Upper lobe of left lung (tissue), 4 donors: ENCODE results near the gene AGAP1.

Experiments
- CTCF ChIP-seq, 6 experiments: fragments of 450-650 bp in 4 of 6; fragments of 200-600 bp in 2 of 6; sonication (generic) in 2 of 6; IDR thresholded peaks; one replicate each; pipeline ENCODE4 v1.5.1; 2016 to 2019; ENCODE audit warnings: antibody characterized with exemption in 6 of 6
- EP300 ChIP-seq, 4 donors: sonication (generic); formaldehyde crosslinking; IDR thresholded peaks; one replicate each; pipeline ENCODE4 v1.5.1; 2017; ENCODE audit warnings: antibody characterized with exemption in 4 of 4, control low read depth in 2 of 4
- POLR2A ChIP-seq, 4 donors: fragments of 450-650 bp; IDR thresholded peaks; one replicate each; pipeline ENCODE4 v1.5.1; 2016 to 2017; ENCODE audit warnings: antibody characterized with exemption in 4 of 4, mild to moderate bottlenecking in 2 of 4

GRCh38 chr2:235458839-235459273 lies 35.0 kb upstream of the AGAP1 start:
- no peak for TF ChIP-seq CTCF (IDR thresholded peaks at IDR 0.05)
- no peak for TF ChIP-seq EP300 (IDR thresholded peaks at IDR 0.05)
- TF ChIP-seq POLR2A (IDR thresholded peaks at IDR 0.05): no peak
